OCI-LY7 (cell line): ENCODE data around the gene RNF14.

Experiments
- CTCF ChIP-seq: fragments of 200-600 bp; sonication (generic); conservative IDR thresholded peaks from 2 replicates; pipeline ENCODE4 v1.5.1; 2014; ENCODE audit warnings: mild to moderate bottlenecking, antibody characterized with exemption, low read length, moderate library complexity, mixed read lengths
- EZH2phosphoT487 ChIP-seq: fragments of 200-600 bp; sonication (generic); IDR thresholded peaks from 2 replicates; pipeline ENCODE4 v1.6.1; 2018; ENCODE audit warnings: low read depth, borderline replicate concordance, mild to moderate bottlenecking, mixed run types, antibody characterized with exemption, low read length, moderate library complexity, mixed read lengths

GRCh38 chr5:142038735-142039134 is 69.8 kb downstream of the RNF14 start:
- no peak for TF ChIP-seq CTCF
- no peak for TF ChIP-seq EZH2phosphoT487
